Mesendoderm (in vitro differentiated cells): ENCODE results near the gene CEP104. TPM values are rescaled to one million over a fixed set of nuclear protein-coding genes. Genes with fewer than 3 reads are reported as not detected.

Source experiments
- DNase-seq: peaks from one replicate; pipeline ENCODE4 v3.0.0; 2013
- H2AK5ac ChIP-seq: 2 replicates; pipeline ENCODE4 v1.6.1; 2013; ENCODE audit warnings: low read length, inconsistent platforms
- H2BK120ac ChIP-seq: 2 replicates; pipeline ENCODE4 v1.6.1; 2013; ENCODE audit warnings: low read depth, mild to moderate bottlenecking, low read length, moderate library complexity, mixed read lengths
- H2BK15ac ChIP-seq: replicated peaks from 2 replicates; pipeline ENCODE4 v1.6.1; 2013; ENCODE audit warnings: low read depth, mild to moderate bottlenecking, moderate library complexity
- H2BK5ac ChIP-seq: 2 replicates; pipeline ENCODE4 v1.6.1; 2013; ENCODE audit warnings: low read length, inconsistent platforms
- H3K18ac ChIP-seq: 2 replicates; pipeline ENCODE4 v1.6.1; 2013; ENCODE audit warnings: mild to moderate bottlenecking, low read length, mixed read lengths
- H3K23ac ChIP-seq: one replicate; pipeline ENCODE4 v1.6.1; 2013; ENCODE audit warnings: low read length
- H3K27ac ChIP-seq: 2 replicates; pipeline ENCODE4 v1.5.1; 2013; ENCODE audit warnings: low read depth, mild to moderate bottlenecking, inconsistent platforms, low read length, moderate library complexity
- H3K27me3 ChIP-seq: 2 replicates; pipeline ENCODE4 v1.6.1; 2013; ENCODE audit warnings: low read length, control low read depth, mild to moderate bottlenecking, inconsistent platforms; ENCODE audit not compliant: insufficient read depth, poor library complexity
- H3K36me3 ChIP-seq: 2 replicates; pipeline ENCODE4 v1.6.1; 2013; ENCODE audit warnings: low read length, inconsistent platforms; ENCODE audit not compliant: control insufficient read depth, insufficient read depth
- H3K4ac ChIP-seq: one replicate; pipeline ENCODE4 v1.6.1; 2013; ENCODE audit warnings: low read depth, mild to moderate bottlenecking, low read length, moderate library complexity
- H3K4me1 ChIP-seq: 2 replicates; pipeline ENCODE4 v1.6.1; 2013; ENCODE audit warnings: low read depth, low read length, inconsistent platforms; ENCODE audit not compliant: control insufficient read depth
- H3K4me2 ChIP-seq: 2 replicates; pipeline ENCODE4 v1.6.1; 2013; ENCODE audit warnings: low read length
- H3K4me3 ChIP-seq: 2 replicates; pipeline ENCODE4 v1.5.1; 2013; ENCODE audit warnings: mild to moderate bottlenecking, low read length
- H3K56ac ChIP-seq: one replicate; pipeline ENCODE4 v1.6.1; 2013; ENCODE audit warnings: low read length
- H3K79me1 ChIP-seq: 2 replicates; pipeline ENCODE4 v1.6.1; 2013; ENCODE audit warnings: low read length, inconsistent platforms
- H3K79me2 ChIP-seq: 2 replicates; pipeline ENCODE4 v1.6.1; 2013; ENCODE audit warnings: mild to moderate bottlenecking, low read length; ENCODE audit not compliant: control insufficient read depth, insufficient read depth
- H3K9ac ChIP-seq: 2 replicates; pipeline ENCODE4 v1.6.1; 2013; ENCODE audit warnings: low read length, inconsistent platforms
- H4K5ac ChIP-seq: one replicate; pipeline ENCODE4 v1.6.1; 2013; ENCODE audit warnings: low read length
- H4K8ac ChIP-seq: one replicate; pipeline ENCODE4 v1.6.1; 2013; ENCODE audit warnings: low read depth, mild to moderate bottlenecking, control low read depth, low read length, moderate library complexity
- WGBS: extraction: QIAGEN DNeasy Blood & Tissue Kit; methylation state at CpG from one replicate; pipeline ENCODE4 v1.1.7; 2013; ENCODE audit warnings: low lambda C conversion rate, missing lambda C conversion rate; ENCODE audit not compliant: insufficient coverage; ENCODE audit errors: extremely low coverage; 5-methylcytosine and 5-hydroxymethylcytosine counted together
- polyA plus RNA-seq, 2 experiments: library from polyadenylated mRNA; stranded (reverse); fragments of 200-250 nt; gene quantifications; one replicate each; pipeline ENCODE4 v1.2.3, GENCODE V29; 2013

Gene CEP104
- 15.6 TPM for polyA plus RNA-seq (2013, experiment 1 of 2)
- polyA plus RNA-seq (2013, experiment 2 of 2) = 14.2 TPM

DNA sequence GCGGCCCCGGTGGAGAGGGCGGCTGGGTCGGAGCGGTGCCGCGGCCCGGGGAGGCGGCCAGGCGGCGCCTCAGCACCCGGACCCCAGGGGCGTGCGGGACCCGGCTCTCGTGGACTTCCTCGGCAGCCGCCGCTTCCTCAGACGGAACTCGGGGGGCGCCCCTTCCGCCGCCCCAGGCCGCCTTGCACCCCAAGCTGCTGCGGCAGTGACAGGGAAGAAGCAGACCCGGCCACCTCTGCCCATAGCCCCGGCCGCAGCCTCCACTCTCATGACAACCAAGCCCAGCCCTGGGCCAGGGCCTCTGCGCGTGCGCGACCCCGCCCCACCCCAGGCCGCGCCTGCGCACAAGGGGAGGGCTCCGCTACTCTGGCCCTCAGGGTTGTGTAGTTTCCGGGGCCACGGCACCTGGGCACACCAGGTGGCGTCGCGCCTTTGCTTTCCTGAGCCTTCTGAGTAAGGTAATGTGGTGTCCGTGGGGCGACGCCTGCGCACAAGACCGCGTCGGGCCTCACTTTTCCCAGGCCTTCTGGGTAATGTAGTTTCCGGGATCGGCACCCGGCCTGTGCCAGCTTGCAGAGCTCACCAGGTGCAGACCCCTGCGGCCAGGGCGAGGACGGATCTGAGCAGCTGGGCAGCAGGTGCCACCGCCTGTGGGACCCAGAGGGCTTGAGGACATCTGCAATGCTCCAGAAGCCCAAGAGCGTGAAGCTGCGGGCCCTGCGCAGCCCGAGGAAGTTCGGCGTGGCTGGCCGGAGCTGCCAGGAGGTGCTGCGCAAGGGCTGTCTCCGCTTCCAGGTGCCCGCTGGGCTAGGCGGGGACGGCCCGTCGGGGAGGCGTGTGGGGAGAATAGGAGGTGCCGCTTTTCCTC is at the start of gene CEP104, which contains the start of gene DFFB:
TSS of gene CEP104 (minus strand) at position 289 of the 868 bp plus-strand sequence. CDS start 4,804 bp downstream, outside the sequence.
TSS of gene DFFB (plus strand) at position 554 of the 868 bp plus-strand sequence. CDS start at position 682, 128 bp downstream.
- peak within 1 kb of the TSS; percentile 79 for H3K9ac ChIP-seq
- no peaks in the 10 kb centered on the region for H3K27me3 ChIP-seq
- WGBS = no CpG with 5 or more reads among the region's 73 CpGs
- no peaks in the 10 kb centered on the region for H3K4me1 ChIP-seq
- H2BK5ac ChIP-seq = no peak within 1 kb of the TSS
- H4K8ac ChIP-seq = no peak within 1 kb of the TSS
- no peaks in the 10 kb centered on the region for H3K79me2 ChIP-seq
- peak within 1 kb of the TSS; percentile 78 for H3K4me3 ChIP-seq
- H3K4ac ChIP-seq = no peak within 1 kb of the TSS
- H3K18ac ChIP-seq = peak within 1 kb of the TSS; percentile 24
- H3K56ac ChIP-seq = peak within 1 kb of the TSS; percentile 87
- peak; percentile 99 for DNase-seq
- H2BK120ac ChIP-seq = no peak within 1 kb of the TSS
- H2AK5ac ChIP-seq = no peak within 1 kb of the TSS
- peak within 1 kb of the TSS; percentile 84 for H3K4me2 ChIP-seq
- no peak within 1 kb of the TSS for H3K27ac ChIP-seq
- no peaks in the 10 kb centered on the region for H3K36me3 ChIP-seq
- H3K79me1 ChIP-seq = peaks cover 4% of the 10 kb centered on the region
- H3K23ac ChIP-seq = peak within 1 kb of the TSS; percentile 56
- no peak within 1 kb of the TSS for H4K5ac ChIP-seq
- no peak within 1 kb of the TSS for H2BK15ac ChIP-seq

DNA sequence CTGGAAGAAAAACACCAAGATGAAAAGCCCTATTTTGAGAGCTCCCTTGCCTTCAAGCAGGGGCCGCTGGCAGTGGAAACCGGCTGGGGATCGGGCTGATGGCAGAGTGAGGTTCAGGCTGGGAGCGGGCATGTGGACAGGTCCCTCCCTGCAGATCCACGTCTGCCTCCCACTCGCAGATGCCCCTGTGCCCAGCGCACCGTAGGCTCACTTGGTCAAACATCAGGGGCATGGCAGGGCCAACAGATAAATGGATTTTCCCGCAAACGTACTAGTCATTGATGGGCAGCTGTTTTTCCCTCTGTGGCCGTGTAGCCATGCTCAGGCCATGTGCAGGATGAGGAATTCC is 49.6 kb upstream of the CEP104 start:
- Histone ChIP-seq H4K8ac (no peak overlapping the region), H3K36me3 (no peaks in the 10 kb centered on the region)
- no CpG with 5 or more reads among the region's 11 CpGs for WGBS

GRCh38 chr1:3905953-3906671 is 49.1 kb upstream of the CEP104 start:
- Histone ChIP-seq H3K23ac (no peak overlapping the region), H4K8ac (no peak overlapping the region), H3K4me2 (no peak overlapping the region), H3K36me3 (no peaks in the 10 kb centered on the region), H3K56ac (no peak overlapping the region), H2BK15ac (no peak overlapping the region), H3K27me3 (no peaks in the 10 kb centered on the region), H2BK5ac (no peak overlapping the region), H4K5ac (no peak overlapping the region), H3K79me2 (no peaks in the 10 kb centered on the region), H3K79me1 (no peaks in the 10 kb centered on the region), H3K9ac (no peak overlapping the region), H3K4ac (no peak overlapping the region), H3K4me3 (no peak overlapping the region), H3K27ac (no peak overlapping the region), H2BK120ac (no peak overlapping the region), H3K18ac (no peak overlapping the region), H3K4me1 (no peaks in the 10 kb centered on the region), H2AK5ac (no peak overlapping the region)
- DNase-seq = no peak
- no CpG with 5 or more reads among the region's 18 CpGs for WGBS

More for the DNA sequence above, 49.6 kb upstream of the CEP104 start:
- Histone ChIP-seq H3K56ac (no peak overlapping the region), H3K4me1 (peaks cover 2% of the 10 kb centered on the region), H2BK120ac (no peak overlapping the region), H2AK5ac (no peak overlapping the region), H3K4ac (no peak overlapping the region), H3K79me2 (no peaks in the 10 kb centered on the region), H3K4me3 (no peak overlapping the region), H3K23ac (no peak overlapping the region), H3K4me2 (no peak overlapping the region), H4K5ac (no peak overlapping the region), H3K79me1 (no peaks in the 10 kb centered on the region), H3K9ac (no peak overlapping the region), H2BK5ac (no peak overlapping the region), H3K27me3 (no peaks in the 10 kb centered on the region), H2BK15ac (no peak overlapping the region), H3K18ac (no peak overlapping the region), H3K27ac (no peak overlapping the region)
- DNase-seq = no peak

- Histone ChIP-seq H3K56ac (no peak overlapping the region), H3K9ac (no peak overlapping the region), H2BK5ac (no peak overlapping the region), H3K4me2 (no peak overlapping the region), H3K27ac (no peak overlapping the region), H3K23ac (no peak overlapping the region), H3K79me2 (no peaks in the 10 kb centered on the region), H3K18ac (no peak overlapping the region), H3K79me1 (no peaks in the 10 kb centered on the region), H4K8ac (no peak overlapping the region), H3K27me3 (no peaks in the 10 kb centered on the region), H3K4ac (no peak overlapping the region), H2AK5ac (no peak overlapping the region), H4K5ac (no peak overlapping the region), H2BK15ac (no peak overlapping the region), H2BK120ac (no peak overlapping the region), H3K4me1 (no peaks in the 10 kb centered on the region), H3K36me3 (no peaks in the 10 kb centered on the region), H3K4me3 (no peak overlapping the region)
- DNase-seq = no peak
- WGBS = no CpG with 5 or more reads among the region's 19 CpGs
Measured at GRCh38 chr1:3905266-3905952, 48.4 kb upstream of the CEP104 start.

- Histone ChIP-seq H2BK120ac (no peak overlapping the region), H3K18ac (no peak overlapping the region), H3K4me2 (no peak overlapping the region), H3K4ac (no peak overlapping the region), H3K23ac (no peak overlapping the region), H2BK5ac (no peak overlapping the region), H3K79me2 (peaks cover 1% of the 10 kb centered on the region), H3K4me1 (no peaks in the 10 kb centered on the region), H3K9ac (no peak overlapping the region), H3K36me3 (no peaks in the 10 kb centered on the region), H4K8ac (no peak overlapping the region), H3K56ac (no peak overlapping the region), H3K79me1 (no peaks in the 10 kb centered on the region), H3K4me3 (no peak overlapping the region), H4K5ac (no peak overlapping the region), H2BK15ac (no peak overlapping the region), H2AK5ac (no peak overlapping the region), H3K27me3 (no peaks in the 10 kb centered on the region), H3K27ac (no peak overlapping the region)
- WGBS = no CpG with 5 or more reads among the region's 4 CpGs
- peak; percentile 41 for DNase-seq
Measured at GRCh38 chr1:3904843-3905185, 47.8 kb upstream of the CEP104 start.
